Islet of Langerhans (tissue), 1 donor: ENCODE measurements around the gene LRRC49.
"Not testable (repeated sequence)": the region's sequence is repeated elsewhere in the genome, so short reads cannot be mapped to it uniquely, and the experiment has no call there.

ENCODE experiments used
- FAIRE-seq: peaks from one replicate; lab custom pipeline; 2011; peaks lifted over from hg19 to GRCh38; lab: Jason Lieb, UNC

LRRC49 gene

DNA sequence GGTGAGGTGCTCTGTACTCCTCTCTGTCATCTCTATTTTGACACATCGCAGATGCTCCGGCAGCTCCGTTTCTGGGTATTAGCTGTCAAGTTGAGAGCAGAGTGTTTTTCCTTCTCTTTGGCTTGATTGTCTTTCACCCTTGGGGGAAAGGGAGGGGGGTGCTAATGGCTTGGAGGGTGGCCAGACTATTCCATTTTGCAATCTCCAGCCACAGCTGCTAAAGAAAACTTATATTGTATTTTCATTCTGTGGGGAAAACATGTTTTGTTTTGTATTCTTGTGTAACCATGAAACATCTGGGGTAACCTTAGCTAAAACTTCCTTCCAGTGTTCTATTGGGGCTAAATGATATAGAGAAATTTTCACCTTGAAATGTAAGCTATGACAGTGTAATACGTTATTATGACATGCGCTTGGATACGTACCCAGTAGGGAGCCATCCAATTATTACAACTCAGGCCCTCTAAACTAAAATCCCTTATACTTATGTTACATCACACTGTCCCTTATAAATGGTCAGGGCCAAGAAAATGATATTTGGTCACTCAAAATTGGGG lies 24.6 kb upstream of the LRRC49 start:
- no peak for FAIRE-seq

DNA sequence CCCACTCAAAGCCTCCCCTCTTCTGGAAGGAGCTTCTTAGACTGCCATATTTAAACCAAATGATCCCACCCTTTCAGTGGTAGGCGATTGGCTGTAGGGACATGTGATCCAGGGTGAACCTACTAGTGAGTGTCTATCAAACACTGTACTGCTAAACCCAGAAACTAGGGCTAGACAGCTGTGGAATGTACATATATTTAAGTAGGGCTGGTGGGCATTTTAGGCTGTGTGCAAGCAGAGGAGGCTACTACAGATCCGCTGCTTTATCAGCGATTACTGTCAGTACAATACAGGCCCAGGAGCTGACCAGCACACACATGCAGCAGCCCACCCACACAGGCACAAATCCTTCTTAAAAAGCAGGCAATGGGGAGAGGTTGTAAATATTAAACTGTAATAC lies 23.3 kb upstream of the LRRC49 start:
- no peak for FAIRE-seq

DNA sequence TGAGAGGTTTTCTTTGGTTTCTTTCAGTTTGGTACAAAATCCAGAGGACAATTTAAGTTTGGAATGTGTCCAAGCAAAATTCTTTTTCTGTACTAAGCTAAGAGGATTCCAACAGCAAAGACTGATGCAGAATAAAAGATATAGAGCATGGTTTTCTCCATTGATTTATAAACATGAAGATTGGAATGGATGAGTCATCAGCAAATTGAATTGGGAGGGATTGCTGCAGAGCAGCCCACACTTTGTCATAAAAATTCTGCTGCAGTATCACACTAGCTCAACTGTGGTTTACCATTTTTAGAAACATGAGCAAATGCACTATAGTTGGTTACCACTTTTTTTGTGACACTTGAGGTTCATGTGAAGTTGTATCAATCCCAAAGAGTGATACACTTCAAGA lies 22.6 kb upstream of the LRRC49 start:
- FAIRE-seq = no peak

GRCh38 chr15:70871490-70871889 lies 21.1 kb upstream of the LRRC49 start:
- FAIRE-seq = not testable (repeated sequence)

- FAIRE-seq = no peak
These were observed 19.2 kb upstream of the LRRC49 start for GRCh38 chr15:70873232-70874054.

- no peak for FAIRE-seq
These were observed 17.4 kb upstream of the LRRC49 start for GRCh38 chr15:70875001-70875782.

- no peak for FAIRE-seq
These were observed 16.6 kb upstream of the LRRC49 start for GRCh38 chr15:70876011-70876410.

DNA sequence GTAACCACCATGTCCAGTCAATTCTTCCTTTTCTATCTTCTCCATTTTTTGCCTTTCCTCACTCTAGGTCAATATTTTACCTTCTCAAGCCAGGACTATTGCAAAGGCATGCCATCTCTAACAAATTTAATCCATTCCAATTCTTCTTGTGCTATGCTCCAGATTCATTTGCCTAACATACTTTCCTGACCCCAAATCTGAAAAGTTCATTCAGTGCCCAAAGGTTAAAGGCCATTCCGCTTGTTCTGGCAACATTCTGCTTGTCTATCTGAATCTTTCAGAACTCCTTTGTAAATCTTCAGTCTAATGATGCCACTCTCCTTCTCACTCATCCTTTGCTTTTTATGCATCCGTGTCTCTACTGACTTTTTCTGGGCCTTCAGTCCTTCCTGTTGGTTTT lies 15.9 kb upstream of the LRRC49 start:
- FAIRE-seq = no peak

- FAIRE-seq = no peak
These were observed 13.2 kb upstream of the LRRC49 start for GRCh38 chr15:70879401-70879800.

DNA sequence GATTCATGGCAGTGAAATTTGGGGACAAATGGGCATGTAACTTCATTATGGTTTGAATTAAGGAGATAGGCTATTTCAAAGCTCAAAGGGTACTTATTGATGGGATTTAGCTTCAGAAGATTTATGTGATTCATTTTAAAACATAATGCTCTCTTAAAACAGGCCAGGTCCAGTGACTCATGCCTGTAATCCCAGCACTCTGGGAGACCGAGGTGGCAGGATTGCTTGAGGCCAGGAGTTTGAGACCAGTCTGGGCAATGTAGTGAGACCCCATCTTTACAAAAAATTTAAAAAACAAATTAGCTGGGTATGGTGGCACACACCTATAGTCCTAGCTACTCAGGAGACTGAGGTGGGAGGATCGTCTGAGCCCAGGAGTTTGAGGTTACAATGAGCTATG lies 11.8 kb upstream of the LRRC49 start:
- FAIRE-seq = no peak

DNA sequence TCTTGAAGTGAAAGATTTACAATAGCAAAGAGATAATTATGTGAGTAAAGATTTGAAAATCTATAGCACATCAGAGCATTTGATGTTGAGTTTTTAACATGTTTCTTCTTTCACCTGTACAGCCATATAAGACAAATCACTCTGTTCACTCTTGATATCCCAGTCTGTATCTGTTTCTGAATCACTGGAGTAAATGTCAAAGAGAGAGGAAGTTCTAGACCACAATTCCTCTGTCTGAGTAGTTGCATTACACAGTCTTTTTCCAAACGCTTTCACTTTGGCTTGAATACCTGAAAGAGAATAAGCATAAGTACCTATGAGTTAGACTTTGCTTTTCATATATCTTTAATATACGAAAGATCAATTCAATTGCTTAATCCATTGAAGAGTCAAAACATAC lies 10.3 kb upstream of the LRRC49 start:
- no peak for FAIRE-seq

GRCh38 chr15:70892912-70893560 lies 410 bp downstream of the LRRC49 start:
- FAIRE-seq = peak; percentile 98

GRCh38 chr15:70902107-70902506 lies 9.5 kb downstream of the LRRC49 start:
- FAIRE-seq = no peak

DNA sequence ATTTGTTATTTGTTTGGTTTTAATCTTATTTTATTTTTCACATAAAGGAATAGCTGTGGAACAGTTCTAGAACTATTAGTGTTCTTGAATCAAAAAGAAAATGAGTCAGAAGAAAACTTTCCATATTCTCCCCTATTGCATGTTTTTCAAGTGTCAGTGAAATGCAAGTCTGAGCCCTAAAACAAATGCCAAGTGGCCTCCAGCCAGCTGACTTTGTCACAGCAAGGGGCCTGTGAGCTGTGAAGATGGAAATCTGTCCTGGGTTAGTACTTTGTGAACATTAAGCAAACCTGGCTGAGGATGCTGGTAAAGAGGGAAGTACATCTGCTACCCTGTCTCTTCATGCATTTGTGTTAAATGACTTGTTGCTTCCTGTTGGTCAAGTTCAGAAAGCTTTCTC lies 14.2 kb downstream of the LRRC49 start:
- FAIRE-seq = no peak

DNA sequence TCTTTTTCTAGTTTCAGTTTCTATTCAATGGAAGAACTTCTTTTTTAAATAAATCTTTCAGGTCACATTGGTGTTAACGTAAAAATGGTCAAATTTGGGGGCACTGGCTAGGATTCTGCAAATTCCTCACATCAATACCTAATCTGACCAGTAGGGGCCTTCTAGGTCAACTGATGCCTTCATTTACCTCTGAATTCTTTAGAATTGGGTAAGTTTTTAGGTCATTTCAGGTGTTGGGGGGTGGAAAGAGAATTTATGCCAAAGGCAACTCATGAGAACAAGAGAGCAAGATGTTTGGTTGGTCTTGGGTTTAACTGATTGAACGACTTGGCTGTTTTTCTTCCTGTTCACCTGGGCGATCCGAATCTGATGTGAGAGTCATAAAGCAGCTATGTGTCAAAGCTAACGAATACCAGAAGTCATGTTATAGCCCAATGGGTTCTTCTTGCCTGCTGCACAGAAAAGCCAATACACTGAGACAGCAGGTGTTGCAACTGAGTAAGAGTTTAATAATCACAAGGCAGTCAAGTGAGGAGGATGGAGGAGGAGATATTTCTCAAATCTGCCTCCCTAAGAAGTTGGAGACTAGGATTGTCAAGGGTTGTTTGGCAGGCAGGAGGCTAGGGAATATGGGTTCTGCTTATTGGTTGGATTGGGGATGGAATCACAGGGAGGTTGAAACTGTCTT lies 15.3 kb downstream of the LRRC49 start:
- FAIRE-seq = no peak

DNA sequence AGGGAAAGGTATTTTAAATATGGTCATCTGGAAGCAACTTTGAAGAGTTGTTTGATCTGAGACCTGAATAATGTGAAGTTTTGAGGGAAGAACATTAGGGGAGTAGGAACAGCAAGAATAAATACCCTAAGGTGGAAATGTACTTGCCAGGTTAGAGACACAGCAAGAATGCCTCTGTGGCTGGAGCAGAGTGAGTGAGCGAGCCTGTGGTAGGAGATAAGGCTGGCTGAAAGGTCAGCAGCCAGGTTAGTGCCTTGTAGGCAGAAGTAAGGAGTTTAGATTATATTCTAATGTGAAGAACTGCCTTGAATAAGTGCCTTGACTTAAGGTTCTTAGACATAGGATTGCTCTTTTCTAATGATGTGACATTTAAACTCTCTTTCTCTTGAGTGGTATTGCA lies 18.3 kb downstream of the LRRC49 start:
- no peak for FAIRE-seq

DNA sequence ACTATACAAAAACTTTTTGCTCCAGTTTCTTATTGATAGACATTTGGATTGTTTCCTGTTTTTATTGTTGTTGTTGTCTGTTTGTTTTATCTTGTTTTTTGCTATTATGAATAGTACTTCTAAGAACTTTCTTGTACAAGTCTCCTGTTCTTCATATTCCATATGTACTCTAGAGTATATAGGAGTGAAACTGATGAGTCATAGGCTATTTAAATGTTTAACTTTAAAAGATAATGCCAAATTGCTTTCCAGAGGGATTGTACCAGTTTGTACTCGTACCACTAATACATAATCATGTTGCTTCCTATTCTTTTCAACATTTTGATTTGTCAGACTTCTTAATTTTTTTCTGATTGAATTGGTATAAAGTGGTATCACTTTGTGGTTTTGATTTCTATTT lies 19.6 kb downstream of the LRRC49 start:
- no peak for FAIRE-seq

GRCh38 chr15:70916531-70916930 lies 23.9 kb downstream of the LRRC49 start:
- no peak for FAIRE-seq

DNA sequence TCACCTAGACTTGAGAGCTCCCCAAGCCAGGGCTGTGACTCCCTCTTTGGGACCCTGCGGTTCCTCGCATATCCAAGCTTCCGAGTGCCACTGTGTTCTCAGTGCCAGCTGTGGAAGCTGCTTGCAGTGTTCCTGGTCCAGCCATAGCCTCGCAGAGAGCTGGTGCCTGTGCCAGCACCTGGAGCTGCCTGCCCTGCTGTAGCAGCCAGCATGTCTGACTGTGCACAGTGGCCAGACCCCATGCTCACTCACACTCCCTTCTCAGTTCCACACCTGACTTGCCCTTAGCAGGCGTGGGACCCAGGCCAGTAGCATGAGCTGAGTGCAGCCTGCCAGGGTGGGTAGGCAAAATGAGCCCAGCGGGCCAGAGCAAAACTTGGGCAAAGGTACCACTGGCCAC lies 25.3 kb downstream of the LRRC49 start:
- no peak for FAIRE-seq

GRCh38 chr15:70920981-70921696 lies 28.5 kb downstream of the LRRC49 start:
- no peak for FAIRE-seq

- FAIRE-seq = no peak
These were observed 29.5 kb downstream of the LRRC49 start for GRCh38 chr15:70922119-70922518.
